Activated CD4-positive, alpha-beta T cell treated with anti-CD3 and anti-CD28 coated beads, Interleukin-2, amount 10 ng/mL, durations not matched to agents 24 days and 14 days (primary cell): ENCODE measurements around the gene KBTBD12. TPM values are rescaled to one million over a fixed set of nuclear protein-coding genes. Genes with fewer than 3 reads are reported as not detected.

Experiments
- DNase-seq: peaks from one replicate; pipeline ENCODE4 v3.0.0; 2022
- H3K27ac Mint-ChIP-seq: one replicate; pipeline ENCODE4 v1.8.0; 2022; ENCODE audit warnings: mild to moderate bottlenecking, mixed read lengths
- H3K27me3 Mint-ChIP-seq: one replicate; pipeline ENCODE4 v1.8.0; 2022; ENCODE audit warnings: mixed read lengths
- H3K36me3 Mint-ChIP-seq: one replicate; pipeline ENCODE4 v1.8.0; 2022; ENCODE audit warnings: low read depth, mild to moderate bottlenecking, mixed read lengths
- H3K4me1 Mint-ChIP-seq: one replicate; pipeline ENCODE4 v1.8.0; 2021; ENCODE audit warnings: mixed read lengths
- H3K4me3 Mint-ChIP-seq: one replicate; pipeline ENCODE4 v1.8.0; 2022; ENCODE audit warnings: mild to moderate bottlenecking, moderate library complexity, mixed read lengths
- H3K9me3 Mint-ChIP-seq: one replicate; pipeline ENCODE4 v1.8.0; 2021; ENCODE audit warnings: mixed read lengths
- intact Hi-C: fragments of 100-400 bp; cut with micrococcal nuclease; formaldehyde crosslinking; loops from one replicate; pipeline ENCODE4 v1.15.1; 2023
- total RNA-seq: library from RNA; stranded (reverse); gene quantifications from 2 replicates; pipeline ENCODE4 v1.2.3, GENCODE V29; 2022

KBTBD12 gene
- total RNA-seq, 1 donor from 2014 or later: not detected

DNA sequence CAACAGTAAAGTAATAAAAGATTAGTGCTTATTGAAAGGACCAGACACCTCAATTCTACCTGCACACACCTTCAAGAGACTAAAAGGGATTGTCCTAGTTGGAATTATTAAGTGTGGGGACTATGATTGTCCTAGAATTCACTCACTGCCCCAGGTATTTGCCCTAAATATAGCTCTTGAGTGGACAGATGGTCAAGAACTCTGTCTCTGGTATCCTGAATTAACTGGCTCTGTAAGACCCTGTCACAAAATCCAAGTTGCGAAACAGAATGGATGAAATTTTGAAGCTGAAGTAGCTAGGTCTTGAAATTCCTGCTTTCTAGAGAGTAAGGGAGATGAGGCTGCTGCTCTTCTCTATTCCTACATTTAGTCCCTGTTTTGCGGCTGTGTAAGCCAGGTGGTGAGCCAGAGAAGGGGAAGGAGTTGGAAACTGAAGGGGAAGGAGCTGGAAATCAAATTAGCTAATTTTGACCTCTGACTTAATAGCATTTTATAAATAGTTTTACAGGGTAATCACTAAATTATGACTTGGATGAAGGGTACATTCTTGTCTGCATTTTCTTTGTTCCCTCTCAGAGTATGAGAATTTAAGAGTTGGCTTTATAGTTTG, 34.5 kb downstream of the KBTBD12 start:
- intact Hi-C loops: no loop called here
- Mint-ChIP-seq H3K9me3 (no peaks in the 10 kb centered on the region), H3K4me1 (no peaks in the 10 kb centered on the region), H3K27me3 (peaks cover 26% of the 10 kb centered on the region), H3K4me3 (no peak overlapping the region), H3K27ac (no peak overlapping the region), H3K36me3 (no peaks in the 10 kb centered on the region)
- no peak for DNase-seq

GRCh38 chr3:127951276-127951675, 36.2 kb downstream of the KBTBD12 start:
- Mint-ChIP-seq H3K27ac (no peak overlapping the region), H3K27me3 (peaks cover 32% of the 10 kb centered on the region), H3K4me1 (no peaks in the 10 kb centered on the region), H3K36me3 (no peaks in the 10 kb centered on the region), H3K9me3 (no peaks in the 10 kb centered on the region), H3K4me3 (no peak overlapping the region)
- no peak for DNase-seq
- intact Hi-C loops: no loop called here

DNA sequence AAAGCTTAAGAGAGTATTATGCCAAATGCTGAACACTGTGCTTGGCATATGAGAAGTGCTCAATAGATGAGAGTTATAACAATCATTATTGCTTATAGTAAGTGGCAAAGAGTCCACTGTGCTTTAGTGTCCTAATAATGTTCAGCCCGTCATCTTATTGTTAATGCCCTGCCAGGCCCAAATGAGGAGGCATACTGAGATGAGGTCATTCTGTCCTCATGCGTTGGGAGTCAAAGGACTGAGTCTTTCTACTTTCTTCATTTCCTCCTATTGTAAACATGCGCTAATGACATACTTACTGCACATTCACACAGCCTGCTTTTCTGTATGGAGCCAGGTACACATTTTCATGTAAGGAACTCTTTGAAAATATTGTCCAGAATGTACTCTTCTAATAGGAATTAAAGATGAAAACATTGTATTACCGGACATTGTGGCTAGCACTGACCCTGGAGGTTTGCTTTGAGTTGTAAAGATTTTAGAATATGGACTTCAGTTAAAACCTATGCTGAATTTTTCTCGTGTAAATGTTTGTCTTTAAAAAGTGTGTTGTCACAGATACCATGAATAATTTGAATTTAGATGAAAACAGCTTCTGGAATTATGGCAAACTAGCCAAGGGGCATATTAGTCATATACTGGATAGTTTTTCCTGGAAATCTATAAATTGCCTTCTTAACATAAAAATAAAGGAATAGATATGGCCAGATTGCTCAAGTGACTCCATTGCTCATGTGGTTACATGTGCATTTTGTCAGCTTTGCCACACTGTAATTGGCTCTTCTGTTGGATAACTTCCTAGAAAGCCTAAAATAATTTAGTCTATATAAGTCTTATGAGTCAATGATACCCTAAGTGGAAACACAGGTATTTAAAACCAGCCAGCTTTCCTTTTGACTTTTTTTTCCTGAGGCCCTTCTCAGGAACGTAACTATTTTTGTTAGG, 38.3 kb downstream of the KBTBD12 start:
- DNase-seq: no peak
- Mint-ChIP-seq H3K36me3 (no peaks in the 10 kb centered on the region), H3K27ac (no peak overlapping the region), H3K9me3 (no peaks in the 10 kb centered on the region), H3K4me1 (no peaks in the 10 kb centered on the region), H3K4me3 (no peak overlapping the region), H3K27me3 (peaks cover 25% of the 10 kb centered on the region)
- intact Hi-C loops: no loop called here

DNA sequence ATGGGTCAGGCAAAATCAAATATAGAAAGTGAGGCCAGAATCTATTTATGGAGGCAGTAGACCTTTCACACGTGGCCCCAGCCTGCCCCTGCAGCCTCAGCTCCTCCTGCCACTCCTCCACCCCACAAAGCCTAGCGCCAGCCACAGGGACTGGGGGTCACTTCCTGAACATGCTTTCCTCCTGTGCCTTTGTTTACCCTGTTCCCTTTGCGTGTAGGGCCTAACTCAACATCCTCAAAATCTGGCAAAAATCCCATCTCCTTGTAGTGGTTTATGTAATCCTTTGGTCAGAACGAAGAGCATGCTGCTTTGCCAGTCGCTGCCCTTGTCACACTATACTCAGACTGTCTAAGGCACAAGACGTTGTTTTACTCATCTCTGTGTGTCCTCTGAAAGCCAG, 39.6 kb downstream of the KBTBD12 start:
- Mint-ChIP-seq H3K36me3 (no peaks in the 10 kb centered on the region), H3K27ac (no peak overlapping the region), H3K9me3 (no peaks in the 10 kb centered on the region), H3K27me3 (peaks cover 26% of the 10 kb centered on the region), H3K4me1 (no peaks in the 10 kb centered on the region), H3K4me3 (no peak overlapping the region)
- no peak for DNase-seq
- intact Hi-C loops: no loop called here

DNA sequence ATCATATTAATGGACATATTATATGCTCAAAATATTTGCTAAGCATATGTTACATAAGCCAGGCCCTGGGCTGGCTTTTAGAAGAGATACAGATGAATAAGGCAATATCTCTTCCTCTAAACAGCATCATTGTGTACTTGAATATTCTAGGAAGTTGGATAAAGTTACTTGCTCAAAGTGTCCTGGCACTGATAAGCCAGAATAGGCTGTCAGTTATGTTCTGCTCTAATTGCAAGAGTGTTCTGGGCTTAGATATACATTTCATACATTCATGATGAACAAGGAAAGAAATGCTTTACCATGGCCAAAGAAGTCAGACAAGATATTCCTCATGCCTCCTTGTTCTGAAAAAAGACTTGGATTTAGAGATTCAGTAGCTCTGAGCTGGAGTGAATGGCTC, 40.7 kb downstream of the KBTBD12 start:
- no peak for DNase-seq
- Mint-ChIP-seq H3K27ac (no peak overlapping the region), H3K27me3 (peaks cover 27% of the 10 kb centered on the region), H3K4me1 (no peaks in the 10 kb centered on the region), H3K4me3 (no peak overlapping the region), H3K36me3 (no peaks in the 10 kb centered on the region), H3K9me3 (no peaks in the 10 kb centered on the region)
- intact Hi-C loops: no loop called here

DNA sequence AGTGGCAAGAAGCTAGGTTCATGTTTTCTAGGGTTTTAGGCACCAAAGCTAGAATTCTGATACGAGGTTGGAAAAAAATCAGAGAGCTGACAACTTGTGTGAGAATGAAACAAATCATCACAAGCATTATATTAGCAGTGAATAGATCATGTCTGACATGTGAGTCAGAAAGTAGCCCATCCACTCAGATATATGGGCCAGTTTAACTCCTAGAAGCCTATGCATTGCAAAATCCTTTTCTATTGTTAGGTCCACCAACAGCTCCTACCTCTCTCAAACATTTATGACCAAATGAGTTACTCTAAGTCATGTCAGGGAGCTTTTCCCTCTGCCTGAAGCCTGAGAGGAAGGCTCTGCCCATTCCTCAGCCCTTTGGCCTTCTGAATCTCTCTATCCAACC, 44.0 kb downstream of the KBTBD12 start:
- peaks cover 30% of the 10 kb centered on the region for H3K27me3 Mint-ChIP-seq
- H3K4me3 Mint-ChIP-seq: no peak overlapping the region

DNA sequence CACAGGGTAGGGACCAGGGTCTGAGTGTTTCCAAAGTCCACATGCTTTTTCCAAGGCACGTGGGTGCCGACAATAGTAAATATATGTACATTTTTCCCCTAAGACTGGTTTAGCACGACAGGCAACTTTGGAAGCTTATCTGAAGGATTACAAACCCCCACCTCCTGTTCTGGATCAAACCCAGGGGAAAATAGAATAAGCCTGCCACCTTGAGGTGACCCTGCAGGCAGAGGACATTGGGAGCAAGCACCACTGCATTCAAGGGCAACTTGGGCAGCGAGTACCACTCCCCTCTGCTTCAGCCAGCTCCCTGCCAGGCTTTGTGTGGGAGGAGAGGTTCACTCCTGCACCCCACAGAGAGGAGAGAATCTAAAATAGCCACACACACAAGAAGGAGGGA, 44.8 kb downstream of the KBTBD12 start:
- Mint-ChIP-seq H3K4me3 (no peak overlapping the region), H3K27ac (no peak overlapping the region), H3K36me3 (no peaks in the 10 kb centered on the region), H3K27me3 (peaks cover 24% of the 10 kb centered on the region), H3K4me1 (no peaks in the 10 kb centered on the region), H3K9me3 (no peaks in the 10 kb centered on the region)
- intact Hi-C loops: no loop called here
- no peak for DNase-seq

More for the DNA sequence above, 44.0 kb downstream of the KBTBD12 start:
- DNase-seq: no peak
- Mint-ChIP-seq H3K27ac (no peak overlapping the region), H3K9me3 (no peaks in the 10 kb centered on the region), H3K4me1 (no peaks in the 10 kb centered on the region), H3K36me3 (no peaks in the 10 kb centered on the region)
- intact Hi-C loops: no loop called here

DNA sequence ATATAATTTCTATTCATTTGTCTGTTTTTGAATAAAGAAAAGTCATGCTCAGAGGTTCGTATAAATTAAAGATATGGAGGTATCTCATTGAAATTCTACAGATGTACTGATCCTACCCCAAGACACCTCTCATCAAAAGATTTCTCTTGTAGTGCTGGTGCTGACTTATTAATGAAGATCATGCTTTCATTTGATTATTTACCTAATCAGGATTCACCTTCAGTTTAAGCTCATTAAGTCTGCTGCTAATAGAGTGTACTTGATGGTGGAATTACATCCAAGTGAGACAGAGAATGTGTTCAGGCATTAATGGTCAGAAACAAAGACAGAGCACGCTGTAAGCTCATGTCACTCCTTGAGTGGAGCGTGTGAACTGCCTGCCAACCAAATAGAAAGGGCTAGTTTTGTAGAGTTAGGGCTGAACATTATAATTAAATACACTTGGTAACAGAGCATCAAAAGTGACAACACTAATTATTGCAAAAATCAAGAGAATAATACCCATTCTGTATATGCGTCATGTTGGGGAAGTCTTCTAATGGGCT, 45.5 kb downstream of the KBTBD12 start:
- intact Hi-C loops: no loop called here
- no peaks in the 10 kb centered on the region for H3K4me1 Mint-ChIP-seq
- H3K36me3 Mint-ChIP-seq: no peaks in the 10 kb centered on the region
- peaks cover 24% of the 10 kb centered on the region for H3K27me3 Mint-ChIP-seq
- DNase-seq: no peak
- no peaks in the 10 kb centered on the region for H3K9me3 Mint-ChIP-seq
- no peak overlapping the region for H3K4me3 Mint-ChIP-seq
- H3K27ac Mint-ChIP-seq: no peak overlapping the region

DNA sequence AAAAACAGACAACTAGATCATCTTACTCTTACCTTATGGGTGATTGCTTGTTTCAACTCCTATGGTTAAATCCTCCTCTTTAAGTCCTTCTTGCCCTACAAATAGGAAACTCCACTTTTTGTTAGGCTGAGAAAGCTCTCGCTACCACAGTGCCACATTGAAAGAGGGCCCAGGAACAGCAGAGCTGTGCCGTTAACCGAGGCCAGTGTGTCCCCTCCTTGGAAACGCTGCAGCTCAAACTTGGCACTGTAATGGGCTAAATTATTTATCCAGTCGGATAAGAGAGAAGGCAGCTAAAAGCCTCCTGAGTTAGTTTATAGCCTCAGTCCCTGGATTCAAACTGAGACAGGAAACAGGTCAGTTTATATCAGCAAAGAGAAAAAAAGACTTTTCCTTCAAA, 46.1 kb downstream of the KBTBD12 start:
- Mint-ChIP-seq H3K4me3 (no peak overlapping the region), H3K27ac (no peak overlapping the region), H3K36me3 (no peaks in the 10 kb centered on the region), H3K4me1 (no peaks in the 10 kb centered on the region), H3K27me3 (peaks cover 28% of the 10 kb centered on the region), H3K9me3 (no peaks in the 10 kb centered on the region)
- no peak for DNase-seq
- intact Hi-C loops: no loop called here

DNA sequence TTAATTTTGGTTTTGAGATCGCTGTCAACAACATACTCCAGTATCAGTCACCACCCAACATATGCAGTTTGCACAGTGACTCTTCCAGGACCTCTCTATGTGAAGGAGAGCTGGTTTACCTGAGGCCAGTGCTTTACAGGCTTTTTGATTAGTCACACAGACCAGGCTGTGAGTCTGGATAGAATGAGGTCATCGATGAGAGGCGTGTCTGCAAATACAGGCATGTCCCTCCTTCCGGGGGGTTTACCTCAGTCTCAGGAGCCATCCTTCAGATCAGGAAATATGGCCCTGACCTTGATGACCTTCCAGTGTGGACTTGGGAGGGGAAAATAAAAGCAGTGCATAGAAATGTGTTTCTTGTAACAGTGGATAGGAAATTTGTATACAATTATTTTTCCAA, 46.9 kb downstream of the KBTBD12 start:
- H3K4me1 Mint-ChIP-seq: no peaks in the 10 kb centered on the region
- no peak for DNase-seq
- intact Hi-C loops: no loop called here
- H3K4me3 Mint-ChIP-seq: no peak overlapping the region
- H3K27ac Mint-ChIP-seq: no peak overlapping the region
- no peaks in the 10 kb centered on the region for H3K36me3 Mint-ChIP-seq
- H3K9me3 Mint-ChIP-seq: no peaks in the 10 kb centered on the region
- H3K27me3 Mint-ChIP-seq: peaks cover 32% of the 10 kb centered on the region

DNA sequence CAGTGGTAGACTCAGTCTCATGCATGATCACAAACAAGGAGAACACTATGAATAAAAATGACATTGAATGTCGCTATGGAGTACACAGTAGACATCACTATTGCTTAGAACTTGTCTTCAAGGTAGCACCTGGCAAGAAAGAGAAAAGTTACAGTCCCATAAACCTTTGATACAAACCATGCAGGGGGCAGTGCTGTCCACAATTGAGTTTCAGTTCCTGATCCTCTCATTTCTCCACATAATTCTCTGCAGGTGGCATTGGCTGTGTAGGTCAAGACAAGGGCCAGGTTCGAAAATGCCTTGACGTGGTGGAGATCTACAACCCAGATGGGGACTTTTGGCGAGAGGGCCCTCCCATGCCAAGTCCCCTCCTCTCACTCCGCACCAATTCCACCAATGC, 47.9 kb downstream of the KBTBD12 start:
- H3K4me1 Mint-ChIP-seq: no peaks in the 10 kb centered on the region
- peaks cover 34% of the 10 kb centered on the region for H3K27me3 Mint-ChIP-seq
- intact Hi-C loops: no loop called here
- H3K36me3 Mint-ChIP-seq: no peaks in the 10 kb centered on the region
- H3K4me3 Mint-ChIP-seq: no peak overlapping the region
- no peaks in the 10 kb centered on the region for H3K9me3 Mint-ChIP-seq
- H3K27ac Mint-ChIP-seq: no peak overlapping the region
- DNase-seq: no peak

DNA sequence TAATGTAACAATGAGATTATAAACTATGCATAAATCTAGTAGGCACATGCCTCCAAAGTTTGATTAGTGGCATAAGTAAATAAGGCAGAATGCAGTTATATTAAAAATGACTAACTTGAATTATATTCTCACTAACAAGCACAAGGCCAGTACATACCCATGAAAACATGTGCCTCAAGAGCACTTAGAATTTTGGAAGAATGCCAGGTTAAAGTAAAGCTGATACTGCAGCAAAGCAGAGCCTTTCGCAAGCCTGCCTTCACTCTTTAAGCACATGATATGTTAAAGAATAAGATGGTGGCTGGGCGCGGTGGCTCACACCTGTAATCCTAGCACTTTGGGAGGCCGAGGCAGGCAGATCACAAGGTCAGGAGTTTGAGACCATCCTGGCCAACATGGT, 49.0 kb downstream of the KBTBD12 start:
- intact Hi-C loops: no loop called here
- Mint-ChIP-seq H3K27me3 (peaks cover 41% of the 10 kb centered on the region), H3K27ac (no peak overlapping the region), H3K4me3 (no peak overlapping the region), H3K36me3 (no peaks in the 10 kb centered on the region), H3K9me3 (no peaks in the 10 kb centered on the region), H3K4me1 (no peaks in the 10 kb centered on the region)
- no peak for DNase-seq

GRCh38 chr3:127964816-127965215, 49.8 kb downstream of the KBTBD12 start:
- DNase-seq: no peak
- H3K36me3 Mint-ChIP-seq: no peaks in the 10 kb centered on the region
- H3K27me3 Mint-ChIP-seq: peaks cover 38% of the 10 kb centered on the region
- intact Hi-C loops: no loop called here
- H3K4me3 Mint-ChIP-seq: no peak overlapping the region
- no peak overlapping the region for H3K27ac Mint-ChIP-seq
- H3K4me1 Mint-ChIP-seq: no peaks in the 10 kb centered on the region
- no peaks in the 10 kb centered on the region for H3K9me3 Mint-ChIP-seq

- no peaks in the 10 kb centered on the region for H3K36me3 Mint-ChIP-seq
- H3K27ac Mint-ChIP-seq: no peak overlapping the region
- H3K4me1 Mint-ChIP-seq: no peaks in the 10 kb centered on the region
- H3K9me3 Mint-ChIP-seq: no peaks in the 10 kb centered on the region
- no peak overlapping the region for H3K4me3 Mint-ChIP-seq
- DNase-seq: no peak
- intact Hi-C loops: no loop called here
- peaks cover 39% of the 10 kb centered on the region for H3K27me3 Mint-ChIP-seq
Observed at GRCh38 chr3:127967316-127967715, 52.3 kb downstream of the KBTBD12 start.
